ENCODE data around the gene AOC2.

DNA sequence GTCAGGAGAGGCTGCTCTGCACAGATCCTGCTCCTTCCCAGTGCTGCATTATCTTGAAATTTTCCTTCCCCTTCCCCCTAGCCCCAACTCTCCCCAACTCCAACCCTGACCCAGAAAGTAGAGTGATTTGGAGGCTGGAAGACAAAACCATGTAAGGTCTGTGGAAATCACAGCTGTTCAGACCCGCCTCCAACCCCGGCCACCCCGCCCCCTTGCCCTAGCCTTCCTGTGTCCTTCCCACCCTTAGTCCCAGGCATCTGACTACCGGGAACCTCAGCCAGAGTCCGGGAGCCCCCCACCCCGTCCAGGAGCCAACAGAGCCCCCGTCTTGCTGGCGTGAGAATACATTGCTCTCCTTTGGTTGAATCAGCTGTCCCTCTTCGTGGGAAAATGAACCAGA, 6.6 kb downstream of the AOC2 start, which contains the start of gene AOC3:
- TF ChIP-seq, protein P1, sequence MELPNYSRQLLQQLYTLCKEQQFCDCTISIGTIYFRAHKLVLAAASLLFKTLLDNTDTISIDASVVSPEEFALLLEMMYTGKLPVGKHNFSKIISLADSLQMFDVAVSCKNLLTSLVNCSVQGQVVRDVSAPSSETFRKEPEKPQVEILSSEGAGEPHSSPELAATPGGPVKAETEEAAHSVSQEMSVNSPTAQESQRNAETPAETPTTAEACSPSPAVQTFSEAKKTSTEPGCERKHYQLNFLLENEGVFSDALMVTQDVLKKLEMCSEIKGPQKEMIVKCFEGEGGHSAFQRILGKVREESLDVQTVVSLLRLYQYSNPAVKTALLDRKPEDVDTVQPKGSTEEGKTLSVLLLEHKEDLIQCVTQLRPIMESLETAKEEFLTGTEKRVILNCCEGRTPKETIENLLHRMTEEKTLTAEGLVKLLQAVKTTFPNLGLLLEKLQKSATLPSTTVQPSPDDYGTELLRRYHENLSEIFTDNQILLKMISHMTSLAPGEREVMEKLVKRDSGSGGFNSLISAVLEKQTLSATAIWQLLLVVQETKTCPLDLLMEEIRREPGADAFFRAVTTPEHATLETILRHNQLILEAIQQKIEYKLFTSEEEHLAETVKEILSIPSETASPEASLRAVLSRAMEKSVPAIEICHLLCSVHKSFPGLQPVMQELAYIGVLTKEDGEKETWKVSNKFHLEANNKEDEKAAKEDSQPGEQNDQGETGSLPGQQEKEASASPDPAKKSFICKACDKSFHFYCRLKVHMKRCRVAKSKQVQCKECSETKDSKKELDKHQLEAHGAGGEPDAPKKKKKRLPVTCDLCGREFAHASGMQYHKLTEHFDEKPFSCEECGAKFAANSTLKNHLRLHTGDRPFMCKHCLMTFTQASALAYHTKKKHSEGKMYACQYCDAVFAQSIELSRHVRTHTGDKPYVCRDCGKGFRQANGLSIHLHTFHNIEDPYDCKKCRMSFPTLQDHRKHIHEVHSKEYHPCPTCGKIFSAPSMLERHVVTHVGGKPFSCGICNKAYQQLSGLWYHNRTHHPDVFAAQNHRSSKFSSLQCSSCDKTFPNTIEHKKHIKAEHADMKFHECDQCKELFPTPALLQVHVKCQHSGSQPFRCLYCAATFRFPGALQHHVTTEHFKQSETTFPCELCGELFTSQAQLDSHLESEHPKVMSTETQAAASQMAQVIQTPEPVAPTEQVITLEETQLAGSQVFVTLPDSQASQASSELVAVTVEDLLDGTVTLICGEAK (IDR thresholded peaks at IDR 0.05; ENCODE audit: borderline replicate concordance) = no peak
- TF ChIP-seq CTCF (IDR thresholded peaks at IDR 0.05 in 2 of 3, conservative IDR thresholded peaks at IDR 0.05 in 1 of 3; ENCODE audit: control insufficient read depth in 2 of 3, extremely low read depth in 1 of 3, insufficient read depth in 1 of 3, low read depth in 3 of 3, low read length in 3 of 3) (no peak), EZH2 (IDR thresholded peaks at IDR 0.05; ENCODE audit: borderline replicate concordance, control insufficient read depth, low read depth, low read length) (no peak), POLR2A (IDR thresholded peaks at IDR 0.05; ENCODE audit: low read depth, low read length) (no peak), HDAC6 (IDR thresholded peaks at IDR 0.05; ENCODE audit: unreplicated experiment) (no peak), NBN (IDR thresholded peaks at IDR 0.05) (no peak), SMC3 (IDR thresholded peaks at IDR 0.05; ENCODE audit: borderline replicate concordance, low read length) (no peak), NR2C2 (IDR thresholded peaks at IDR 0.05; ENCODE audit: borderline replicate concordance, control insufficient read depth, insufficient read length, low read depth) (no peak), CHD2 (IDR thresholded peaks at IDR 0.05; ENCODE audit: borderline replicate concordance, low read depth, low read length) (no peak), SUPT20H (IDR thresholded peaks at IDR 0.05; ENCODE audit: borderline replicate concordance, control insufficient read depth, low read depth, low read length) (no peak), EP300 (IDR thresholded peaks at IDR 0.05; ENCODE audit: borderline replicate concordance in 1 of 2, control insufficient read depth in 1 of 2, low read depth in 2 of 2, low read length in 2 of 2) (no peak), USF1 (IDR thresholded peaks at IDR 0.05; ENCODE audit: borderline replicate concordance, extremely low read length, insufficient read depth, low read depth, low read length) (no peak)
- TF ChIP-seq, protein P2, sequence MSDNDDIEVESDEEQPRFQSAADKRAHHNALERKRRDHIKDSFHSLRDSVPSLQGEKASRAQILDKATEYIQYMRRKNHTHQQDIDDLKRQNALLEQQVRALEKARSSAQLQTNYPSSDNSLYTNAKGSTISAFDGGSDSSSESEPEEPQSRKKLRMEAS (IDR thresholded peaks at IDR 0.05; ENCODE audit: low read depth, low read length) = no peak
- TF ChIP-seq, protein P3, sequence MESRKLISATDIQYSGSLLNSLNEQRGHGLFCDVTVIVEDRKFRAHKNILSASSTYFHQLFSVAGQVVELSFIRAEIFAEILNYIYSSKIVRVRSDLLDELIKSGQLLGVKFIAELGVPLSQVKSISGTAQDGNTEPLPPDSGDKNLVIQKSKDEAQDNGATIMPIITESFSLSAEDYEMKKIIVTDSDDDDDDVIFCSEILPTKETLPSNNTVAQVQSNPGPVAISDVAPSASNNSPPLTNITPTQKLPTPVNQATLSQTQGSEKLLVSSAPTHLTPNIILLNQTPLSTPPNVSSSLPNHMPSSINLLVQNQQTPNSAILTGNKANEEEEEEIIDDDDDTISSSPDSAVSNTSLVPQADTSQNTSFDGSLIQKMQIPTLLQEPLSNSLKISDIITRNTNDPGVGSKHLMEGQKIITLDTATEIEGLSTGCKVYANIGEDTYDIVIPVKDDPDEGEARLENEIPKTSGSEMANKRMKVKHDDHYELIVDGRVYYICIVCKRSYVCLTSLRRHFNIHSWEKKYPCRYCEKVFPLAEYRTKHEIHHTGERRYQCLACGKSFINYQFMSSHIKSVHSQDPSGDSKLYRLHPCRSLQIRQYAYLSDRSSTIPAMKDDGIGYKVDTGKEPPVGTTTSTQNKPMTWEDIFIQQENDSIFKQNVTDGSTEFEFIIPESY (IDR thresholded peaks at IDR 0.05) = no peak

Data from GM12878 (cell line).